Measurements from ENCODE around the gene VWA5B1.

DNA sequence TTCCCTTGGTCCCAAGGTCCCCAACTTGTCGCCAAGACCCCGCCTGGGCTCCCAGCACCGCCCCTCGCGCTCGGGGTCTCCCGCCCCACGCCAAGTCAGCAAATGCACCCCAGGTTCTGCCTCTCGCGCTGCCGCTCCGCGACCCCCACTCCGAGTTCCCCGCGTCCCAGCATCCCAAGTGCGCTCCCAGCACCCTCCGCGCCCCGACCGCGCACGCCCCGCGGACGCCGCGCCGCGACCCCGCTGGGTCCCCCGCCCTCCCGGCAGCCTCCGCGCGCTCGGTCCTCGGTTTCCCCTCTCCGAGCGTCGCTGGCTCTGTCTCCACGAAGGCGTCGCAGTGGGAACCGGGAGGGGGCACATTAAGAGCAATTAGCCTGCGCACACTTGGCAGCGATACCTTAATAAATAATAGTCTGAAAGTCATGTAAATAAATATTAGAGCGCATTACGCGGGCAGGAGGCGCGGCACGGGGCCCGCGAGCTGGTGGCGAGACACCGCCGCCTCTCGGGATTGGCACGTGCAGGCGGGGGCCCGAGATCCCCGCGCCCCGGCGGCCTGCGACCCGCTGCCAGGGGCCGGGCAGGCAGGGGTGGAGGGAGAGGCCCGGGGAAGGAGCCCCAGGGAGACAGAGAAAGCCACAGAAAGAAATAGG, 75.9 kb downstream of the VWA5B1 start:
- TF ChIP-seq, protein P1, sequence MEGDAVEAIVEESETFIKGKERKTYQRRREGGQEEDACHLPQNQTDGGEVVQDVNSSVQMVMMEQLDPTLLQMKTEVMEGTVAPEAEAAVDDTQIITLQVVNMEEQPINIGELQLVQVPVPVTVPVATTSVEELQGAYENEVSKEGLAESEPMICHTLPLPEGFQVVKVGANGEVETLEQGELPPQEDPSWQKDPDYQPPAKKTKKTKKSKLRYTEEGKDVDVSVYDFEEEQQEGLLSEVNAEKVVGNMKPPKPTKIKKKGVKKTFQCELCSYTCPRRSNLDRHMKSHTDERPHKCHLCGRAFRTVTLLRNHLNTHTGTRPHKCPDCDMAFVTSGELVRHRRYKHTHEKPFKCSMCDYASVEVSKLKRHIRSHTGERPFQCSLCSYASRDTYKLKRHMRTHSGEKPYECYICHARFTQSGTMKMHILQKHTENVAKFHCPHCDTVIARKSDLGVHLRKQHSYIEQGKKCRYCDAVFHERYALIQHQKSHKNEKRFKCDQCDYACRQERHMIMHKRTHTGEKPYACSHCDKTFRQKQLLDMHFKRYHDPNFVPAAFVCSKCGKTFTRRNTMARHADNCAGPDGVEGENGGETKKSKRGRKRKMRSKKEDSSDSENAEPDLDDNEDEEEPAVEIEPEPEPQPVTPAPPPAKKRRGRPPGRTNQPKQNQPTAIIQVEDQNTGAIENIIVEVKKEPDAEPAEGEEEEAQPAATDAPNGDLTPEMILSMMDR (IDR thresholded peaks at IDR 0.05; ENCODE audit: control extremely low read depth in 1 of 3, insufficient read depth in 1 of 3, low read depth in 1 of 3, low read length in 3 of 3), result no peak
- TF ChIP-seq SUZ12 (IDR thresholded peaks at IDR 0.05; ENCODE audit: low read length) (peak; percentile 66), YY1 (IDR thresholded peaks at IDR 0.05; ENCODE audit: low read depth, low read length) (no peak), CHD2 (IDR thresholded peaks at IDR 0.05; ENCODE audit: low read length) (no peak), RAD21 (IDR thresholded peaks at IDR 0.05 in 1 of 2, conservative IDR thresholded peaks at IDR 0.05 in 1 of 2; ENCODE audit: low read depth in 2 of 2, low read length in 2 of 2) (no peak), POLR2AphosphoS5 (IDR thresholded peaks at IDR 0.05; ENCODE audit: low read depth, low read length) (no peak), EGR1 (IDR thresholded peaks at IDR 0.05; ENCODE audit: borderline replicate concordance, low read depth, low read length) (no peak)

Measured in H1 (cell line).